GM10248 (cell line): ENCODE results near the gene CADM1.

Source experiments
- CTCF ChIA-PET: fragments of 300-600 bp; sonication (Branson Sonifier 250); formaldehyde crosslinking; extraction: SDS; loops from one replicate; lab custom pipeline; 2021; ENCODE audit warnings: antibody characterized with exemption; lab: Yijun Ruan, JAX
- POLR2A ChIA-PET: fragments of 350-650 bp; sonication (Branson Sonifier 250); formaldehyde crosslinking; extraction: SDS; loops from one replicate; lab custom pipeline; 2020; ENCODE audit warnings: antibody characterized with exemption; lab: Yijun Ruan, JAX
- DNase-seq: peaks from one replicate; pipeline ENCODE4 v3.0.0; 2012; ENCODE audit errors: extremely low spot score
- TF ChIP-seq, protein P1 (sequence below): IDR thresholded peaks from 2 replicates; pipeline ENCODE4 v1.5.1; 2012; ENCODE audit warnings: mild to moderate bottlenecking, low read depth; ENCODE audit errors: extremely low read depth, missing control alignments, control extremely low read depth

CADM1 gene

GRCh38 chr11:115324581-115325432 lies 179.4 kb downstream of the CADM1 start:
- CTCF ChIA-PET = interaction anchor here (0.6 to 3.6 kb wide), 27 partner anchors 8 to 1367 kb away, joined by 3 to 31 read pairs (median 3); no protein-coding TSS in a partner anchor
- TF ChIP-seq, protein P1, sequence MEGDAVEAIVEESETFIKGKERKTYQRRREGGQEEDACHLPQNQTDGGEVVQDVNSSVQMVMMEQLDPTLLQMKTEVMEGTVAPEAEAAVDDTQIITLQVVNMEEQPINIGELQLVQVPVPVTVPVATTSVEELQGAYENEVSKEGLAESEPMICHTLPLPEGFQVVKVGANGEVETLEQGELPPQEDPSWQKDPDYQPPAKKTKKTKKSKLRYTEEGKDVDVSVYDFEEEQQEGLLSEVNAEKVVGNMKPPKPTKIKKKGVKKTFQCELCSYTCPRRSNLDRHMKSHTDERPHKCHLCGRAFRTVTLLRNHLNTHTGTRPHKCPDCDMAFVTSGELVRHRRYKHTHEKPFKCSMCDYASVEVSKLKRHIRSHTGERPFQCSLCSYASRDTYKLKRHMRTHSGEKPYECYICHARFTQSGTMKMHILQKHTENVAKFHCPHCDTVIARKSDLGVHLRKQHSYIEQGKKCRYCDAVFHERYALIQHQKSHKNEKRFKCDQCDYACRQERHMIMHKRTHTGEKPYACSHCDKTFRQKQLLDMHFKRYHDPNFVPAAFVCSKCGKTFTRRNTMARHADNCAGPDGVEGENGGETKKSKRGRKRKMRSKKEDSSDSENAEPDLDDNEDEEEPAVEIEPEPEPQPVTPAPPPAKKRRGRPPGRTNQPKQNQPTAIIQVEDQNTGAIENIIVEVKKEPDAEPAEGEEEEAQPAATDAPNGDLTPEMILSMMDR = peak; percentile 75
- DNase-seq = peak; percentile 44
- POLR2A ChIA-PET = no interaction called here

DNA sequence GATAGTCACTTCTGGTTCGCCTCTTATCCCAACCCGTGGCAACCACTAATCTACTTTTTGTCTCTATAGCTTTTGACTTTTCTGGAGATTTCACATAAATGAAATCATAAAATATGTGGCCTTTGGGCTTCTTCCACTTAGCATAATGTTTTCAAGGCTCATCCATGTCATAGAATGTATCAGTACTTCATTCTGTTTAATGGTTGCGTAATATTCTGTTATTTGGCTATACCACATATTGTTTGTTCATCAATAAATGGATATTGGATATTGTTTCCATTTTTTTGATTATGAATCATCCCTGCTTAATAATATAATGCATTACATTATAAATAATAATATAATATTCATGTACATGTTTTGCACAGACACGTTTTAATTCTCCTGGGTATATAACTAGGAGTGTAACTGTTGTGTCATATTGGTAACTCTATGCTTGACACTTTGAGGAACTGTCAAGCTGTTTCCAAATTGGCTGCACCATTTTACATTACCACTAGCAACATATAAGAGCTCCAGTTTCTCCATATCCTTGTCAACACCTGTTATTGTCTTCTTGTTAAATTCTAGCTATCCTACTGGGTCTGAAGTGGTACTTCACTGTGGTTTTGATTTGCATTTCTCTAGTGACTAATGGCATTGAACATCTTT lies 181.5 kb downstream of the CADM1 start:
- ChIA-PET CTCF (interaction anchor here (0.7 to 1.6 kb wide), 4 partner anchors 8 to 1177 kb away, joined by 3 read pairs; no protein-coding TSS in a partner anchor), POLR2A (no interaction called here)
- TF ChIP-seq, protein P1 = no peak
- DNase-seq = no peak

GRCh38 chr11:115321605-115322289 lies 182.5 kb downstream of the CADM1 start:
- DNase-seq = no peak
- ChIA-PET POLR2A (no interaction called here), CTCF (interaction anchor here (1.6 kb wide), 1 partner anchor 907 kb away, joined by 3 read pairs; no protein-coding TSS in a partner anchor)
- TF ChIP-seq, protein P1 = no peak

- no peak for DNase-seq
- CTCF ChIA-PET = interaction anchor here (1.5 kb wide), 1 partner anchor 8 kb away, joined by 3 read pairs; no protein-coding TSS in a partner anchor
- POLR2A ChIA-PET = no interaction called here
- TF ChIP-seq, protein P1 = no peak
Measured at GRCh38 chr11:115317277-115318185, 186.7 kb downstream of the CADM1 start.

GRCh38 chr11:115316696-115317095 lies 187.5 kb downstream of the CADM1 start:
- ChIA-PET POLR2A (no interaction called here), CTCF (interaction anchor here (1.5 kb wide), 1 partner anchor 9 kb away, joined by 3 read pairs; no protein-coding TSS in a partner anchor)
- TF ChIP-seq, protein P1 = no peak
- no peak for DNase-seq
